RWPE2 (cell line): ENCODE measurements around the gene SPINT2.

Experiments used
- ATAC-seq: fragments of 200-7000 bp; cut with Tn5 transposase; 3 replicates; pipeline ENCODE4 v1.9.1; 2021; ENCODE audit warnings: low read depth
- DNase-seq: peaks from one replicate; pipeline ENCODE4 v3.0.0-alpha.2; 2020; ENCODE audit warnings: low spot score
- H3K27ac ChIP-seq: fragments of 450-650 bp; 2 replicates; pipeline ENCODE4 v1.5.1; 2017; ENCODE audit warnings: mild to moderate bottlenecking; ENCODE audit not compliant: poor library complexity, severe bottlenecking
- H3K27me3 ChIP-seq: fragments of 250-450 bp; sonication (Bioruptor Pico); 2 replicates; pipeline ENCODE4 v1.5.1; 2021; ENCODE audit warnings: mild to moderate bottlenecking, moderate library complexity; ENCODE audit not compliant: insufficient read depth, poor library complexity, severe bottlenecking
- H3K36me3 ChIP-seq: fragments of 250-450 bp; sonication (Bioruptor Pico); 2 replicates; pipeline ENCODE4 v1.5.1; 2020; ENCODE audit warnings: low read depth, mild to moderate bottlenecking, moderate library complexity
- H3K4me1 ChIP-seq: fragments of 250-450 bp; sonication (Bioruptor Pico); 2 replicates; pipeline ENCODE4 v1.5.1; 2021; ENCODE audit warnings: mild to moderate bottlenecking, moderate library complexity; ENCODE audit not compliant: insufficient read depth, poor library complexity, severe bottlenecking
- H3K4me3 ChIP-seq: fragments of 250-450 bp; sonication (Bioruptor Pico); 2 replicates; pipeline ENCODE4 v1.5.1; 2021; ENCODE audit warnings: mild to moderate bottlenecking, moderate library complexity; ENCODE audit not compliant: severe bottlenecking
- H3K9me3 ChIP-seq: fragments of 250-450 bp; sonication (Bioruptor Pico); 2 replicates; pipeline ENCODE4 v1.5.1; 2021; ENCODE audit warnings: mild to moderate bottlenecking, moderate library complexity; ENCODE audit not compliant: severe bottlenecking
- TF ChIP-seq, protein P1 (sequence below): fragments of 450-650 bp; IDR thresholded peaks from one replicate; pipeline ENCODE4 v1.5.1; 2017; ENCODE audit warnings: mild to moderate bottlenecking, moderate library complexity; ENCODE audit not compliant: poor library complexity, severe bottlenecking

The SPINT2 gene

DNA sequence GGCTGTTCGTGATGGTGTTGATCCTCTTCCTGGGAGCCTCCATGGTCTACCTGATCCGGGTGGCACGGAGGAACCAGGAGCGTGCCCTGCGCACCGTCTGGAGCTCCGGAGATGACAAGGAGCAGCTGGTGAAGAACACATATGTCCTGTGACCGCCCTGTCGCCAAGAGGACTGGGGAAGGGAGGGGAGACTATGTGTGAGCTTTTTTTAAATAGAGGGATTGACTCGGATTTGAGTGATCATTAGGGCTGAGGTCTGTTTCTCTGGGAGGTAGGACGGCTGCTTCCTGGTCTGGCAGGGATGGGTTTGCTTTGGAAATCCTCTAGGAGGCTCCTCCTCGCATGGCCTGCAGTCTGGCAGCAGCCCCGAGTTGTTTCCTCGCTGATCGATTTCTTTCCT lies 27.5 kb downstream of the SPINT2 start:
- Histone ChIP-seq H3K9me3 (no peaks in the 10 kb centered on the region), H3K27ac (peak overlapping the region; percentile 59), H3K4me1 (peaks cover 31% of the 10 kb centered on the region), H3K4me3 (no peak overlapping the region), H3K36me3 (peaks cover 63% of the 10 kb centered on the region), H3K27me3 (no peaks in the 10 kb centered on the region)
- ATAC-seq (no peak), DNase-seq (no peak)
- TF ChIP-seq, protein P1, sequence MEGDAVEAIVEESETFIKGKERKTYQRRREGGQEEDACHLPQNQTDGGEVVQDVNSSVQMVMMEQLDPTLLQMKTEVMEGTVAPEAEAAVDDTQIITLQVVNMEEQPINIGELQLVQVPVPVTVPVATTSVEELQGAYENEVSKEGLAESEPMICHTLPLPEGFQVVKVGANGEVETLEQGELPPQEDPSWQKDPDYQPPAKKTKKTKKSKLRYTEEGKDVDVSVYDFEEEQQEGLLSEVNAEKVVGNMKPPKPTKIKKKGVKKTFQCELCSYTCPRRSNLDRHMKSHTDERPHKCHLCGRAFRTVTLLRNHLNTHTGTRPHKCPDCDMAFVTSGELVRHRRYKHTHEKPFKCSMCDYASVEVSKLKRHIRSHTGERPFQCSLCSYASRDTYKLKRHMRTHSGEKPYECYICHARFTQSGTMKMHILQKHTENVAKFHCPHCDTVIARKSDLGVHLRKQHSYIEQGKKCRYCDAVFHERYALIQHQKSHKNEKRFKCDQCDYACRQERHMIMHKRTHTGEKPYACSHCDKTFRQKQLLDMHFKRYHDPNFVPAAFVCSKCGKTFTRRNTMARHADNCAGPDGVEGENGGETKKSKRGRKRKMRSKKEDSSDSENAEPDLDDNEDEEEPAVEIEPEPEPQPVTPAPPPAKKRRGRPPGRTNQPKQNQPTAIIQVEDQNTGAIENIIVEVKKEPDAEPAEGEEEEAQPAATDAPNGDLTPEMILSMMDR = no peak

DNA sequence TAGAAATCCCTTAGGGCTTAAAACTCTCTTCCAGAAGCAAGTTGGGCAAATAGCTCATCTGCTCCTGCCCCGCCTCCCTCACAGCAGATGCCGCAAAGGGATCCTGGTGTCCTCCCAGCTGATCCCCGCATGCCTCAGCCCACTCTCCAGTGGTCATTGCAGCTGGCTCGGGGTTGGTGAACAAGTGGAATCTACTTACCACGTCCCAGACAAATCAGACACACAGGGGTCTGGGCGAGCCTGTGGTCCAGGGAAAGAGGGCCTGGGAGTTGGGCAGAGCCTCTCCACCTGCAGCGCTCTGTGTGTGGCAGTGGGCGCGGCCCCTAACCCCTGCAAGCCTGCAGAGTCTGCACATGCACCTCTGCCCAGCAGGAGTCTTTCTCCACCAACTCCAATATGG lies 28.9 kb downstream of the SPINT2 start:
- Histone ChIP-seq H3K9me3 (no peaks in the 10 kb centered on the region), H3K27me3 (no peaks in the 10 kb centered on the region), H3K36me3 (peaks cover 49% of the 10 kb centered on the region), H3K4me3 (no peak overlapping the region), H3K27ac (peak overlapping the region; percentile 65), H3K4me1 (peaks cover 35% of the 10 kb centered on the region)
- DNase-seq (no peak), ATAC-seq (no peak)
- TF ChIP-seq, protein P1 = no peak

DNA sequence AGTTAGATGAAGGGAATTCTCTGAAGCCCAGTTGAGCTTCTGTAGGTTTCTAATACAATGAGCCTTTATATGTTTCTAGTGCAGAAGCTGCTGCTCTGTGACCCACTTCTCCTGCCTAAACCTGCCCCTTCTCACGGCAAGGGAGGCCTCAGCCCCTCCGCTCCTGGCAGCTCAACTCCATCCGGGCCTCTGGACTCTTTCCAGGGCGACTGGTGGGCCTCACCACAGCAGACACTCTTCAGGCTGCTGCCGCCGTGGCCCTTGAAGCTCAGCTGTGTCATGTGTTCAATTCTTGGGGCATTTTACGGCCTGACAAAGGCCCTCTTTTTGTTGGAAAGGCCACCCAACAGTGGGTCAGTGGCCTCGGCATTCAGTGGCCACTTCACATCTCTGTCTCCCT lies 29.7 kb downstream of the SPINT2 start:
- peak overlapping the region; percentile 65 for H3K27ac ChIP-seq
- DNase-seq (no peak), ATAC-seq (no peak)
- TF ChIP-seq, protein P1 = no peak
- H3K4me1 ChIP-seq = peaks cover 39% of the 10 kb centered on the region
- peaks cover 41% of the 10 kb centered on the region for H3K36me3 ChIP-seq
- H3K27me3 ChIP-seq = no peaks in the 10 kb centered on the region
- H3K9me3 ChIP-seq = no peaks in the 10 kb centered on the region
- H3K4me3 ChIP-seq = no peak overlapping the region

DNA sequence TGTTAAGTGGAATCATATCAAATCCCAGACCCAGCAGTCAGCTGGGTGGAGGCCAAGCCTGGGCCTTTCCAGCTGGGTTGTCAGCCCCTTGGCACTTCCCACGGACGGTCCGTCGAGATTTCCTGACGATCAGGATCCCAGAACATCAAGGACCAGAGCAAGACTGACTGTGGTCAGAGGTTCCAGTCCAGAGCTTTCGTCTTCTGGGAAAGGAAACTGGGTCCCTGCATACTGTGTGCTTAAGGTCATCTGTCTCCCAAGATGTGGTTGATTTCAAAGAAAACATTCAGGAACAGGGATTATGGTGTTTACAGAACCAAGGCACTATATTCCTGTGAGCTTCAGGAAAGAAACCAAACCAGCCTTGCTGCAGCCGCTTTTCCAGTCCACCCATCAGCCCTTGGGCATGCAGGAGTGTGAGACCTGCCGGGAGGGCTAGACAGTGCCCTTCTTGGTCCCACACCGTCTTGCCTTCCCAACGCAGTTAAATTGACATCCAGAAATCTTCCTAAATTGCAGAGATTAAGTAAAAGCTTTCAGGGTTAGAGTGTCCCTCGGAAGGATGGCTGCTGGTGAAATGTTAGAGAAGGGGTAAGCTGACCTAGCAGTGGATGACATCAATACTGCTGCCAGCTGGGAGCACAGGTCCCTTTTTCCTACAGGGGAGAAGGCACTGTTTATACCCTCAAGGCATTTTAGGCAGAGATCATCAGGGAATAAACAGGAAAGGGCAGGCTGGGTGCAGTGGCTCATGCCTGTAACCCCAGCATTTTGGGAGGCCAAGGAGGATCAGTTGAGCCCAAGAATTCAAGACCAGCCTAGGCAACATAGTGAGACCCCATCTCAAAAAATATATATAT lies 34.7 kb downstream of the SPINT2 start:
- TF ChIP-seq, protein P1 = no peak
- DNase-seq (no peak), ATAC-seq (no peak)
- Histone ChIP-seq H3K9me3 (no peaks in the 10 kb centered on the region), H3K27ac (peak overlapping the region; percentile 96), H3K36me3 (no peaks in the 10 kb centered on the region), H3K4me1 (peaks cover 52% of the 10 kb centered on the region), H3K4me3 (no peak overlapping the region), H3K27me3 (no peaks in the 10 kb centered on the region)
